Activated CD8-positive, alpha-beta memory T cell treated with anti-CD3 and anti-CD28 coated beads, Interleukin-2, amount 50 U/mL, for 24 hours (primary cell): ENCODE data around the gene FARP1.

Experiments used
- DNase-seq: peaks from one replicate; pipeline ENCODE4 v3.0.0-alpha.2; 2020; ENCODE audit errors: extremely low read depth

The FARP1 gene

GRCh38 chr13:98173431-98174152 lies 30.7 kb downstream of the FARP1 start:
- DNase-seq: no peak

GRCh38 chr13:98174307-98174706 lies 31.4 kb downstream of the FARP1 start:
- DNase-seq: no peak

GRCh38 chr13:98175043-98175442 lies 32.1 kb downstream of the FARP1 start:
- DNase-seq: no peak

GRCh38 chr13:98175823-98176222 lies 32.9 kb downstream of the FARP1 start:
- no peak for DNase-seq

DNA sequence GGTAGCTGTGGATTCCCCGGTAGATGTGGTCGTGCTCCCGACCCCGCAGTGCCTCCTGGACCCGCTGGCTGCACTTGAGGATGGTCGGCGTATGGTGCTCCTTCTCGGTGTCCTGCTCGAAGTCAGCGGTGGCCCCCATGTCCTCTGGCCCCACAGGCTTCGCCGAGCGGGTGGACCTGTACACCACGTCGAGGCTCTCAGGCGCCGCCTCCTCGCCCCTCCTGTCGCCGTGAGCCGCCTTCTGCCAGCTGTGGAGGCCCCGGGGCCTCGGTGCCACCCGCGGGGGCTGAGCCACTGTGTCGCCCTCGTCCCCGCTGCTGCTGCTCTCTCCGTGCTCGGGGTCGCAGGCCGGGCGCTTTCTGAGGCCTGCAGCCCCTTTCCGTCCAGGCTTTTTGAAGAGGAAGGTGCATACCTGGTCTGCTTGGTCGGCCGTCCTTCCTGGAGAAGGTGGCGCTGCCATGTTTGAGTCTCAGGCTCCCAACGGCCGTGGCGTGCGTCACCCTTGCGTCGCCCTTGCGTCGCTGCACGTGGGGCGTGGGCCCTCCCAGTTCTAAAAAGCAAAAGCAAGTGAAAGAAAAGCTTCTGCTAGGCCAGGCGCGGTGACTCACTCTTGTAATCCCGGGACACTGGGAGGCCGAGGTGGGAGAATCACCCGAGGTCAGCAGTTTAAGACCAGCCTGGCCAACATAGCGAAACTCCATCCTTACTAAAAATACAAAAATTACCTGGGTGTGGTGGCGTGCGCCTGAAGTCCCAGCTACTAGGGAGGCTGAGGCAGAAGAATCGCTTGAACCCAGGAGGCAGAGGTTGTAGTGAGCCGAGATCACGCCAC lies 34.1 kb downstream of the FARP1 start, which contains the start of gene RNF113B:
Gene RNF113B, minus strand, starts transcription at position 493 of the 832 bp plus-strand sequence. Its CDS starts 33 bp downstream, at position 460.
- DNase-seq: no peak

- DNase-seq: no peak
Observed at GRCh38 chr13:98180092-98180491, 37.2 kb downstream of the FARP1 start.

- DNase-seq: no peak
Observed at GRCh38 chr13:98181111-98181815, 38.4 kb downstream of the FARP1 start.

DNA sequence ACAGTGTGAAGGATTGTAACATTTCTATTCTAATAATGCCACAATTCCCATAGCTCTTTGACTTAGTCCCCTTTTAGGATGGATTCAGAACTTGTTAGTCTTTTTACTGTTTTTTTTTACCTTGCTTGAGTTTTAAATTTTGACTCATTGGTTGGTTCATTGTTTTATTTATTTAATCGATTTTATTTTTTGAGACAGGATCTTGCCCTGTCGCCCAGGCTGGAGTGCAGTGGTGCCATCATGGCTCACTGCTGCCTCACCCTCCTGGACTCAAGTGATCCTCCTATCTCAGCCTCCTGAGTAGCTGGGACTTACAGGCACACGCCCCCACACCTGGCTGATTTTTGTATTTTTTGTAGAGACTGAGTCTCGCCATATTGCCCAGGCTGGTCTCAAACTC lies 39.3 kb downstream of the FARP1 start:
- DNase-seq: no peak

- DNase-seq: no peak
Observed at GRCh38 chr13:98182589-98182988, 39.7 kb downstream of the FARP1 start.

DNA sequence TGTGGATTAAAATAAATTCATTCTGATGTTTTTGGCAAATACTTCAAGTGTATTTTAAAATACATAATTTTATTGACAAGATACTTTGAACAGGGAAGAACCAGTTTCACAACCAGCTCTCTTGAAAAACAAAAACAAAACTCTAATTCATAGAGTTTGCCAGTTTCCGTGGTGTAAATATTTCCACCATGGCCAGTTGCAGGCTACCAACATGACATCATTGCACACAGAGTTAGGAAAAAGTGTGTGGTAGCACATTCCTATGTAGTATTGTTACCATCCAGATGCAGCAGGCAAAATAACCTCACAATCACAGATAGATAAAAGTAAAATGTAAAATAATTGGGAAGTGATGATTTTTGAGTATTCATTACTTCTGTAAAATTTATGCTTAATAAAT lies 41.9 kb downstream of the FARP1 start:
- DNase-seq: no peak

DNA sequence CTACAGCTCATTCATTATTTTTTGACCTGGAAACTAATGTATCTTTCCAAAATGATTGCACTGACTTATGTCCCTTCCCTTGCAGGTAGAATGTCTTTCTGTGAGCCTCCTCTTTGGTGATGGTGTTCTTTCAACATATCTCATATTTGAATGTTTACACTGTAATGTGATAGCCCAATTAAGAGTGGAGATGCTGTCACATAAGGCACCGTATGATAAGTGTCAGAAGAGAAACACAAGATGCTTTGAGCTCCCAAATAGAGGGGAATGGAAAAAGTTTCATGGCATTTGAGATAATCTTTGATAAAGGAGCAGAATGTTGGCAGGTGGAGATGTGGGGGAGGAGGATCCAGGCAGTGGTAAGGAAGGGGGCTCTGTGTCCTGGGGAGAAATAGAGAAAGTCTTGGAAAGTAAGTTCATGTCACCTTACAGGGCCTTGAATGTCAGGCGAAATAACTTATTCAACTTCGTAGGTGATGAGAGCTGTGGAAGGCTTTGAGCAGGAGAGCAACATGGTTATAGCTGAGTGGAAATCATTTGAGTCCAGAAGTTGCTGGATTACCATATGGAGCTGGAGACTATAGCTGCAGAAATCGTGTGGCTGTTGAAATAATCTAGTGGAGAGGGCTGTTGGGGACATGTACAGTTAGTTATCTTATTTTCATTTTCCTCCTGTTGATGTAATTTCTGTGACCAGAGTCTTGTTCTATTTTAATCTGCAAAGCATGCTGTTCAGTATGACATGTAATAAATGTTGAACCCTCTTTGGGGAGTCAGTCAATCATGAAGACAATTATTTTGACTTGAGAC lies 44.5 kb downstream of the FARP1 start:
- DNase-seq: no peak

DNA sequence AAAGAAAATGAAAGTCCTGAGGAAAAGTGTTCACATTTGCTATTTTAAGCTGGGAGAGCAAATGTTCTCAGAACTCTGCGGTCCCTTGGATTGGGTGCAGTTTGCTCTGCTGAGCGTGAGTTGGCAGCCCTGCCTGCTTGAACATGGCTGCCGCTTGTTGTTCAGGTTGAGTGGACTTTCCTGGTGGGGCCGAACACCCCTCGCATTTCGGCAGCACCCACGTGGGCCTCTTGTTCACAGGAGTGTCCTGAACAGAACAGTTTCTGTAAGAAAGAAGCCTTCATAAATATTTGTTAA lies 45.0 kb downstream of the FARP1 start:
- no peak for DNase-seq

GRCh38 chr13:98188544-98189166 lies 45.8 kb downstream of the FARP1 start:
- DNase-seq: no peak

DNA sequence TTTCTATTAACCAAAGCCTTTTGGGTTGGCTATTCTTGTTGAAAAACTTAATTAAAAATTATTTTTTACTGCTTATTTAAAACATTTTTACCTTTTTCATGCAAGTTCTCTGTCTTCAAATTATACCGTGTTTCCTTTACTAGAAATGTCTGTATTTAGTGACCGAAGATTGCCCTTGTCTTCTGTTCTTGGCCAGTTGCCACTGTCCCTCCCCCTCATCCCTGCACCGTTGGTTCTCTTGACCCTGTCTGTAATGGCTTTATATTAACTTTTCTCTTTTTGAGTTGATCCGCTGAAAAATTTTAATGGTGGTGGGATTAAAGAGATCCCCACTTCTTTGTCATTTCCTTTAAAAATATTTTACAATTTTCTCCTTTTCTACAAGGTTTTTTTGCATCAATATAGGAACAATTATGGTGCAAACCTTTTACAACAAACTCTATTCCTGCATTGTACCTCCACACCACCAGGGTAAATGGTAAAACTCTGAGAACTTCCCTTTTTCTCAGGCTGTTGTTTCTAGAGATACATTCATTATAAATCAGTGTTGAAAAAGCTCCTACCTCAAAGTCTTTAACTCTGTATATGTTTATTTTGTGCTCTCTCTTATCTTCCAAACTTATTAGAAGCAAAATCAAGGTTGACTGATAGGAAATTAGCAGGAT lies 47.1 kb downstream of the FARP1 start:
- no peak for DNase-seq

DNA sequence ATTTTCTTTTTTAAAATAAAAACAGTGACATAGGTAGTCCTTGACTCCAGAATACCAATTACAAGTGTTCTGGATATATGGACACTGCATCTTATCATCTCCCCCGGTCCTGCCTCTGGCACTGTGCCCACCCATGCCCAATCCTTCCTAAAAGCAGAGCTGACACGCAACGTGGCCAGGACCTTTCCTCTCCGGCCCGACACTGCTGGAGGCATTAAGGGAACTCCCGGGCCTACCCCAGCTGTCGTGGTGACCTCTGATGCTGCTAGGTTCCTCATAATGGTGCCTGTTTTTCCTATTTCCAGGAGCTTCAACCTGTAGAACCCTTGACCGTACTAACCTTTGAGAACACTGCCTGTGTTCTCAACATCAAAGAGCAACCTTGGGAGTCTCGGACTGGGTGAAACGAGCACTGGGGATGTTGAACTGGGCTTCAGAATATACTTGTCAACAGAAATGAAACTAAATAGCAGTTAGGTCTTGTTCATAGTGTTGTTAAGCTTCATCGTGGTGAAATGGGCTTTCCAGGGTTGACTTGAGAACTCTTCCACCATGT lies 48.1 kb downstream of the FARP1 start:
- DNase-seq: no peak

DNA sequence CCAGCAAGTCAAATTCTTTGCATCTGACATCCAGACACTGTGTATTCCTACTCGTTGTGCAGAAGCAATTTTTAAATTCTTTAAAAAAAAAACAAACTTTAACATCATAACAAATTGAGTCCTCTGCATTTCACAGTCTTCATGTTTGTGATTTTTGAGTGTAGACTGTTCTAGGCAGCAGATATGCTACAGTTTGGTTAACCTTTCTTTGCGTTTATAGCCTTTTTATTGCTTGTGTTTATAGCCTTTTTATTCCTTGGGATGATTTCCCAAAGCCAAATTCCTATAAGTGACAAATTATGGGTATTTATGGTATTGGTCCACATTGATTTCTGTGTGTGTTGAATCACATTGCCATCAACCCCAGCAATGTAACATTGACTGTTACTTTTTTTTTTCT lies 49.1 kb downstream of the FARP1 start:
- DNase-seq: no peak

GRCh38 chr13:98195054-98195791 lies 52.3 kb downstream of the FARP1 start:
- DNase-seq: no peak

GRCh38 chr13:98198683-98199082 lies 55.8 kb downstream of the FARP1 start:
- DNase-seq: no peak

- DNase-seq: no peak
Observed at GRCh38 chr13:98199480-98199879, 56.6 kb downstream of the FARP1 start.
